ENCODE data around the gene PFDN1.

The PFDN1 gene

DNA sequence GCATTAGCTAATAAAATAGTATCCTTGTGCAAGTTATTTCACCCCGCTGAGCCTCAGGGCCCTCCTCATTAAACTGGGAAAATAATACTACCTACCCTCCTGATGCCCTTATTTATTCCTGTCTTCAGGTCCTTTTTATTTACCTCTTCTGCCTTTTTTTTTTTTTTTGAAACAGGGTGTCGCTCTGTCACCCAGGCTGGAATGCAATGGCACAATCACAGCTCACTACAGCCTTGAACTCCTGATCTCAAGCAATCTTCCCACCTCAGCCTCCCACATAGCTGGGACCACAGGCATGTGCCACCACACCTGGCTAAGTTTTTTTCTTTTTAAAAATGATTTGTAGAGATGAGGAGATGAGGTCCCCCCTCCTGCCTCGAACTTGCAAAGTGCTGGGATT lies 22.6 kb upstream of the PFDN1 start:
- TF ChIP-seq ZNF70 (CRISPR knock-in tag; IDR thresholded peaks at IDR 0.05): no peak
- no peak for TF ChIP-seq BACH2 (CRISPR knock-in tag; IDR thresholded peaks at IDR 0.05; ENCODE audit: borderline replicate concordance)
- TF ChIP-seq GLIS3 (CRISPR knock-in tag; IDR thresholded peaks at IDR 0.05): no peak
- TF ChIP-seq TOX (CRISPR knock-in tag; IDR thresholded peaks at IDR 0.05; ENCODE audit: borderline replicate concordance): no peak
- TF ChIP-seq ARNTL (CRISPR knock-in tag; IDR thresholded peaks at IDR 0.05; ENCODE audit: borderline replicate concordance, low read depth): no peak
- no peak for TF ChIP-seq OSR1 (CRISPR knock-in tag; IDR thresholded peaks at IDR 0.05)
- no peak for TF ChIP-seq CSDC2 (CRISPR knock-in tag; IDR thresholded peaks at IDR 0.05)
- no peak for TF ChIP-seq ZC3H10 (CRISPR knock-in tag; IDR thresholded peaks at IDR 0.05)
- no peak for TF ChIP-seq ZNF565 (CRISPR knock-in tag; conservative IDR thresholded peaks at IDR 0.05; ENCODE audit: low read depth)
- no peak for TF ChIP-seq SNAI2 (CRISPR knock-in tag; IDR thresholded peaks at IDR 0.05)
- TF ChIP-seq ZNF8 (CRISPR knock-in tag; IDR thresholded peaks at IDR 0.05): no peak
- no peak for TF ChIP-seq ISL1 (CRISPR knock-in tag; IDR thresholded peaks at IDR 0.05)
- TF ChIP-seq PPARA (CRISPR knock-in tag; IDR thresholded peaks at IDR 0.05; ENCODE audit: borderline replicate concordance): no peak
- no peak for TF ChIP-seq ESRRG (CRISPR knock-in tag; IDR thresholded peaks at IDR 0.05)
- TF ChIP-seq, protein P1, sequence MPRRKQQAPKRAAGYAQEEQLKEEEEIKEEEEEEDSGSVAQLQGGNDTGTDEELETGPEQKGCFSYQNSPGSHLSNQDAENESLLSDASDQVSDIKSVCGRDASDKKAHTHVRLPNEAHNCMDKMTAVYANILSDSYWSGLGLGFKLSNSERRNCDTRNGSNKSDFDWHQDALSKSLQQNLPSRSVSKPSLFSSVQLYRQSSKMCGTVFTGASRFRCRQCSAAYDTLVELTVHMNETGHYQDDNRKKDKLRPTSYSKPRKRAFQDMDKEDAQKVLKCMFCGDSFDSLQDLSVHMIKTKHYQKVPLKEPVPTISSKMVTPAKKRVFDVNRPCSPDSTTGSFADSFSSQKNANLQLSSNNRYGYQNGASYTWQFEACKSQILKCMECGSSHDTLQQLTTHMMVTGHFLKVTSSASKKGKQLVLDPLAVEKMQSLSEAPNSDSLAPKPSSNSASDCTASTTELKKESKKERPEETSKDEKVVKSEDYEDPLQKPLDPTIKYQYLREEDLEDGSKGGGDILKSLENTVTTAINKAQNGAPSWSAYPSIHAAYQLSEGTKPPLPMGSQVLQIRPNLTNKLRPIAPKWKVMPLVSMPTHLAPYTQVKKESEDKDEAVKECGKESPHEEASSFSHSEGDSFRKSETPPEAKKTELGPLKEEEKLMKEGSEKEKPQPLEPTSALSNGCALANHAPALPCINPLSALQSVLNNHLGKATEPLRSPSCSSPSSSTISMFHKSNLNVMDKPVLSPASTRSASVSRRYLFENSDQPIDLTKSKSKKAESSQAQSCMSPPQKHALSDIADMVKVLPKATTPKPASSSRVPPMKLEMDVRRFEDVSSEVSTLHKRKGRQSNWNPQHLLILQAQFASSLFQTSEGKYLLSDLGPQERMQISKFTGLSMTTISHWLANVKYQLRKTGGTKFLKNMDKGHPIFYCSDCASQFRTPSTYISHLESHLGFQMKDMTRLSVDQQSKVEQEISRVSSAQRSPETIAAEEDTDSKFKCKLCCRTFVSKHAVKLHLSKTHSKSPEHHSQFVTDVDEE (CRISPR knock-in tag; IDR thresholded peaks at IDR 0.05): no peak
- TF ChIP-seq TCF4 (CRISPR knock-in tag; IDR thresholded peaks at IDR 0.05; ENCODE audit: borderline replicate concordance): no peak
- TF ChIP-seq, protein P2, sequence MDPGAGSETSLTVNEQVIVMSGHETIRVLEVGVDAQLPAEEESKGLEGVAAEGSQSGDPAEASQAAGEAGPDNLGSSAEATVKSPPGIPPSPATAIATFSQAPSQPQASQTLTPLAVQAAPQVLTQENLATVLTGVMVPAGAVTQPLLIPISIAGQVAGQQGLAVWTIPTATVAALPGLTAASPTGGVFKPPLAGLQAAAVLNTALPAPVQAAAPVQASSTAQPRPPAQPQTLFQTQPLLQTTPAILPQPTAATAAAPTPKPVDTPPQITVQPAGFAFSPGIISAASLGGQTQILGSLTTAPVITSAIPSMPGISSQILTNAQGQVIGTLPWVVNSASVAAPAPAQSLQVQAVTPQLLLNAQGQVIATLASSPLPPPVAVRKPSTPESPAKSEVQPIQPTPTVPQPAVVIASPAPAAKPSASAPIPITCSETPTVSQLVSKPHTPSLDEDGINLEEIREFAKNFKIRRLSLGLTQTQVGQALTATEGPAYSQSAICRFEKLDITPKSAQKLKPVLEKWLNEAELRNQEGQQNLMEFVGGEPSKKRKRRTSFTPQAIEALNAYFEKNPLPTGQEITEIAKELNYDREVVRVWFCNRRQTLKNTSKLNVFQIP (CRISPR knock-in tag; IDR thresholded peaks at IDR 0.05; ENCODE audit: borderline replicate concordance, low read depth): no peak
- ATAC-seq: no peak

DNA sequence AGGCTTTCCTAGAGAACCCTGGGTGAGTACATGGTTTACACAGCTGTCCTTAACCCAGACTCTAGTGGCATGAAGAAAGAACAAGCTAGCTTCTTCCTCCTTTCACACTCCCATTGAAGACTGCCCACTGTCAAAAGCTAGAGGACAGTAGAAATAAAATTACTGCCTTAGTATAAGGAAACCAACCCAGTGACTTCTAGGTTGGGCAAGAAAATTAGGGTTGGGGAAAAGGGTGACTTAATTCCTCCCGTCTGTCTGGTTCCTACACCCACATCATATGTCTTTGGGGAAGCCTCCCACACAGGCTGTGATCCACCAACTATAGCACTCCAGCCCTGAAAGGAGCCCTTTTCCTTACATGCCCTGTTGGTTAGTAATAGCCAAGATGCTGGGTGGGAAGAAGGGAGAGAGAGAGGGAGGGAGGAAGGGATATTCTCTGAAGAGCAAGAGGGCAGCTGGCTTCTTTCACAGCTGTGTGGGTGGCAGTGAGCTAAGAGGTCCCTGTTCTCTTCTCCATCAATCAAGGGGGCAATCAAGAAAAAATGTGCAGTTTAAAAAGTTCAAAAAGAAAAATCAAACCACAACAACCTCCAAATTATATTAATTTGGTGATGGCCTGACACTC lies 21.8 kb upstream of the PFDN1 start:
- TF ChIP-seq RARB (CRISPR knock-in tag; IDR thresholded peaks at IDR 0.05): no peak
- TF ChIP-seq GLIS3 (CRISPR knock-in tag; IDR thresholded peaks at IDR 0.05): no peak
- no peak for TF ChIP-seq ZFP30 (CRISPR knock-in tag; IDR thresholded peaks at IDR 0.05)
- TF ChIP-seq, protein P3, sequence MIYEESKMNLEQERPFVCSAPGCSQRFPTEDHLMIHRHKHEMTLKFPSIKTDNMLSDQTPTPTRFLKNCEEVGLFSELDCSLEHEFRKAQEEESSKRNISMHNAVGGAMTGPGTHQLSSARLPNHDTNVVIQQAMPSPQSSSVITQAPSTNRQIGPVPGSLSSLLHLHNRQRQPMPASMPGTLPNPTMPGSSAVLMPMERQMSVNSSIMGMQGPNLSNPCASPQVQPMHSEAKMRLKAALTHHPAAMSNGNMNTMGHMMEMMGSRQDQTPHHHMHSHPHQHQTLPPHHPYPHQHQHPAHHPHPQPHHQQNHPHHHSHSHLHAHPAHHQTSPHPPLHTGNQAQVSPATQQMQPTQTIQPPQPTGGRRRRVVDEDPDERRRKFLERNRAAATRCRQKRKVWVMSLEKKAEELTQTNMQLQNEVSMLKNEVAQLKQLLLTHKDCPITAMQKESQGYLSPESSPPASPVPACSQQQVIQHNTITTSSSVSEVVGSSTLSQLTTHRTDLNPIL (CRISPR knock-in tag; IDR thresholded peaks at IDR 0.05; ENCODE audit: low read depth): no peak
- TF ChIP-seq ISL1 (CRISPR knock-in tag; IDR thresholded peaks at IDR 0.05): 0 out of 2 replicates have a peak, but pooled peaks have one; percentile 14
- no peak for TF ChIP-seq ZNF70 (CRISPR knock-in tag; IDR thresholded peaks at IDR 0.05)

DNA sequence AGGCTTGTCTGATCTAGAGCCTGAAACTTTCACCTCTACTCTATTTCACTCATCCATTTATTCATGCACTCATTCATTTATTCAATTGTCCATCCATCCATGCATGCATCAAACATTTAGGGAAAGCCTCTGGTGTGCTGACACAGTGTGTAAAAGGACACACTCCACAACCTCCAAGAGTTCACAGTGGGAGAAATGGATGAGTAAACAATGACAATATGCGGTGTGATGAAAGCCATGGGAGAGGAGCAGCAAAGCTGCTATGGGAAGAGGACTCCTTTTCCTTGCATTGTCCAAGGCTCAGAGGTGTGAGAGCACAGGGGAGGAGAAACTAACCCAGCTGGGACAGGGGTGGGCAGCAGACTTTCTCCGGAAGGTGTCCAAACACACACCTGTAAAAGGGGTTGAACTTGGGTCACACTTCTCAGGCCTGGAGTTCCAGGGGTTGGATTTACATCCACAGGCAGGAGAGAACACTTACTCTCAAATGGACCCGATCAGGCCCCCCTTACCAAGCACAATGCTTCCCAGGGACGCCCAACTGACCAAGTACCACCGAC lies 21.2 kb upstream of the PFDN1 start:
- TF ChIP-seq ZFP3 (CRISPR knock-in tag; IDR thresholded peaks at IDR 0.05) (no peak), CSDC2 (CRISPR knock-in tag; IDR thresholded peaks at IDR 0.05) (no peak), ARNTL (CRISPR knock-in tag; IDR thresholded peaks at IDR 0.05; ENCODE audit: borderline replicate concordance, low read depth) (no peak), ZNF8 (CRISPR knock-in tag; IDR thresholded peaks at IDR 0.05) (no peak), ZFP30 (CRISPR knock-in tag; IDR thresholded peaks at IDR 0.05) (no peak), TCF4 (CRISPR knock-in tag; IDR thresholded peaks at IDR 0.05; ENCODE audit: borderline replicate concordance) (no peak), ISL1 (CRISPR knock-in tag; IDR thresholded peaks at IDR 0.05) (no peak), ESRRG (CRISPR knock-in tag; IDR thresholded peaks at IDR 0.05) (no peak), ZC3H10 (CRISPR knock-in tag; IDR thresholded peaks at IDR 0.05) (no peak), TOX (CRISPR knock-in tag; IDR thresholded peaks at IDR 0.05; ENCODE audit: borderline replicate concordance) (no peak), PPARA (CRISPR knock-in tag; IDR thresholded peaks at IDR 0.05; ENCODE audit: borderline replicate concordance) (no peak), ZNF70 (CRISPR knock-in tag; IDR thresholded peaks at IDR 0.05) (no peak), RARB (CRISPR knock-in tag; IDR thresholded peaks at IDR 0.05) (no peak), BACH2 (CRISPR knock-in tag; IDR thresholded peaks at IDR 0.05; ENCODE audit: borderline replicate concordance) (no peak)
- TF ChIP-seq, protein P1 (CRISPR knock-in tag; IDR thresholded peaks at IDR 0.05): no peak
- TF ChIP-seq, protein P3 (CRISPR knock-in tag; IDR thresholded peaks at IDR 0.05; ENCODE audit: low read depth): no peak
- TF ChIP-seq, protein P4, sequence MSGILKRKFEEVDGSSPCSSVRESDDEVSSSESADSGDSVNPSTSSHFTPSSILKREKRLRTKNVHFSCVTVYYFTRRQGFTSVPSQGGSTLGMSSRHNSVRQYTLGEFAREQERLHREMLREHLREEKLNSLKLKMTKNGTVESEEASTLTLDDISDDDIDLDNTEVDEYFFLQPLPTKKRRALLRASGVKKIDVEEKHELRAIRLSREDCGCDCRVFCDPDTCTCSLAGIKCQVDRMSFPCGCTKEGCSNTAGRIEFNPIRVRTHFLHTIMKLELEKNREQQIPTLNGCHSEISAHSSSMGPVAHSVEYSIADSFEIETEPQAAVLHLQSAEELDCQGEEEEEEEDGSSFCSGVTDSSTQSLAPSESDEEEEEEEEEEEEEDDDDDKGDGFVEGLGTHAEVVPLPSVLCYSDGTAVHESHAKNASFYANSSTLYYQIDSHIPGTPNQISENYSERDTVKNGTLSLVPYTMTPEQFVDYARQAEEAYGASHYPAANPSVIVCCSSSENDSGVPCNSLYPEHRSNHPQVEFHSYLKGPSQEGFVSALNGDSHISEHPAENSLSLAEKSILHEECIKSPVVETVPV (CRISPR knock-in tag; IDR thresholded peaks at IDR 0.05): no peak
- no peak for ATAC-seq

More for the DNA sequence above, 21.8 kb upstream of the PFDN1 start:
- peak; percentile 20 for ATAC-seq

Data from SK-N-SH treated with all-trans-retinoic acid at 6 μM for 48 hours (cell line).